Measurements from ENCODE around the gene PPM1H. TPM values are rescaled to one million over a fixed set of nuclear protein-coding genes. Genes with fewer than 3 reads are reported as not detected.

PPM1H gene
- total RNA-seq, 1 donor from 2014 or later, result 31.0 TPM

GRCh38 chr12:62629971-62630739 lies 304.8 kb downstream of the PPM1H start:
- H3K27me3 Mint-ChIP-seq, result peaks cover 48% of the 10 kb centered on the region
- no peak for DNase-seq (ENCODE audit: extremely low spot score, unreplicated experiment)
- no peak overlapping the region for H3K27ac Mint-ChIP-seq
- no peaks in the 10 kb centered on the region for H3K36me3 Mint-ChIP-seq
- TF ChIP-seq, protein P1, sequence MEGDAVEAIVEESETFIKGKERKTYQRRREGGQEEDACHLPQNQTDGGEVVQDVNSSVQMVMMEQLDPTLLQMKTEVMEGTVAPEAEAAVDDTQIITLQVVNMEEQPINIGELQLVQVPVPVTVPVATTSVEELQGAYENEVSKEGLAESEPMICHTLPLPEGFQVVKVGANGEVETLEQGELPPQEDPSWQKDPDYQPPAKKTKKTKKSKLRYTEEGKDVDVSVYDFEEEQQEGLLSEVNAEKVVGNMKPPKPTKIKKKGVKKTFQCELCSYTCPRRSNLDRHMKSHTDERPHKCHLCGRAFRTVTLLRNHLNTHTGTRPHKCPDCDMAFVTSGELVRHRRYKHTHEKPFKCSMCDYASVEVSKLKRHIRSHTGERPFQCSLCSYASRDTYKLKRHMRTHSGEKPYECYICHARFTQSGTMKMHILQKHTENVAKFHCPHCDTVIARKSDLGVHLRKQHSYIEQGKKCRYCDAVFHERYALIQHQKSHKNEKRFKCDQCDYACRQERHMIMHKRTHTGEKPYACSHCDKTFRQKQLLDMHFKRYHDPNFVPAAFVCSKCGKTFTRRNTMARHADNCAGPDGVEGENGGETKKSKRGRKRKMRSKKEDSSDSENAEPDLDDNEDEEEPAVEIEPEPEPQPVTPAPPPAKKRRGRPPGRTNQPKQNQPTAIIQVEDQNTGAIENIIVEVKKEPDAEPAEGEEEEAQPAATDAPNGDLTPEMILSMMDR (conservative IDR thresholded peaks at IDR 0.05), result no peak
- H3K9me3 Mint-ChIP-seq, result no peaks in the 10 kb centered on the region
- H3K4me1 Mint-ChIP-seq (ENCODE audit: unreplicated experiment), result peaks cover 25% of the 10 kb centered on the region
- peak overlapping the region; percentile 15 for H3K4me3 Mint-ChIP-seq

DNA sequence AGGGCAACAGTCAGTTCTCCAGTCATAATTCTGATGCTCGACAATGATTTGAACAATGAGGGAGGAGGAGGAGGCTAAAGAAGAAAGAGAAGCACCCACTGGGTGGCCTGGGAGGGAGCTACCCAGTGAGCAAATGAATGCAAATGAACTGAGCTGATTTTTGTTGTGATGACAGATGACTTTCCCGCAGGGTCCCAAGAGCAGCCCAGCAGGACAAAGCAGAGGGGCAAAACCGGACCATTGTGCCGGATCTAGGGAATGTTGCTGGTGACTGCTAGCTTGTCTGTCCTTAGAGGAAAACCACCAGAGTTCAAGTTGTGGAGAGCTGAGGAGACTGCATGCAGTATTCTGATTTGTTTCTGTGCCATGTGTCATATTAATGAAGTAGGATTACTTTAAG lies 305.5 kb downstream of the PPM1H start:
- Mint-ChIP-seq H3K27me3 (peaks cover 48% of the 10 kb centered on the region), H3K4me3 (no peak overlapping the region), H3K36me3 (no peaks in the 10 kb centered on the region), H3K9me3 (no peaks in the 10 kb centered on the region), H3K4me1 (ENCODE audit: unreplicated experiment) (peaks cover 25% of the 10 kb centered on the region), H3K27ac (no peak overlapping the region)
- TF ChIP-seq, protein P1 (conservative IDR thresholded peaks at IDR 0.05), result no peak
- DNase-seq (ENCODE audit: extremely low spot score, unreplicated experiment), result no peak

DNA sequence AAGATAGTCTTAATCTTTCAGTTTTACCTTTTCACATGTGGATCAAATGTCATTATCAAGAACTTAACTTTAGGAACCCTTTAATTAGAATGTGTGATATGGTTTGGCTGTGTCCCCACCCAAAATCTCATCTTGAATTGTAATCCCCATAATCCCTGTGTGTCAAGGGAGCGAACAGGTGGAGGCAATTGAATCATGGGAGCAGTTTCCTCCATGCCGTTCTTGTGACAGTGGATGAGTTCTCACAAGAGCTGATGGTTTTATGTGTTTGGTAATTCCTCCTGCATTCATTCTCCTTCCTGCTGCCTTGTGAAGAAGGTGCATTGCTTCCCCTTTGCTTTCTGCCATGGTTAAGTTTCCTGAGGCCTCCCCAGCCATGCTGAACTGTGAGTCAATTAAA lies 307.8 kb downstream of the PPM1H start:
- Mint-ChIP-seq H3K36me3 (no peaks in the 10 kb centered on the region), H3K4me3 (no peak overlapping the region), H3K27ac (no peak overlapping the region), H3K9me3 (no peaks in the 10 kb centered on the region), H3K27me3 (peaks cover 36% of the 10 kb centered on the region), H3K4me1 (ENCODE audit: unreplicated experiment) (peaks cover 25% of the 10 kb centered on the region)
- no peak for DNase-seq (ENCODE audit: extremely low spot score, unreplicated experiment)
- TF ChIP-seq, protein P1 (conservative IDR thresholded peaks at IDR 0.05), result no peak

DNA sequence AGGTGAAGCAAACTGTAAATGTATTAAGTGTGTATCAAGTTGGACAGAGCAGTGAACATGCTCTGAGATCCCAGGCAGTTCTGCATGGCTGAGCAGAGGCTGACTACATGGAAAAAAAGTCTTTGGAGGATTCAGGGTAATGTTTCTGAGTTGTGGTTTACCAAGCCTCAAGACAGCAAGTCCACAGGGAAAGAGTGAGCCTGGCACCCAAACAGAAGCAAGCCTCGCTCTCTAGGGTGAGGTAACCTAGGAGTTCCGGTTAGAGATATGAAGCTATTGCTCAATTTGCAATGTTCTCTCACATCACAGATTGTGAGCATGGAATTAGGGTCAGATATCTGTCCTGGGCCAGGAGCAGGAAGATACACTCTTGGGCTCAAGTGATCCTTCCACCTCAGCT lies 309.7 kb downstream of the PPM1H start:
- TF ChIP-seq, protein P1 (conservative IDR thresholded peaks at IDR 0.05), result no peak
- peaks cover 26% of the 10 kb centered on the region for H3K27me3 Mint-ChIP-seq
- H3K4me3 Mint-ChIP-seq, result no peak overlapping the region
- H3K27ac Mint-ChIP-seq, result no peak overlapping the region
- peaks cover 17% of the 10 kb centered on the region for H3K4me1 Mint-ChIP-seq (ENCODE audit: unreplicated experiment)
- DNase-seq (ENCODE audit: extremely low spot score, unreplicated experiment), result no peak
- no peaks in the 10 kb centered on the region for H3K9me3 Mint-ChIP-seq
- no peaks in the 10 kb centered on the region for H3K36me3 Mint-ChIP-seq

- Mint-ChIP-seq H3K4me1 (ENCODE audit: unreplicated experiment) (no peaks in the 10 kb centered on the region), H3K27me3 (peaks cover 9% of the 10 kb centered on the region), H3K9me3 (no peaks in the 10 kb centered on the region)
Observed at GRCh38 chr12:62622177-62622576, 312.8 kb downstream of the PPM1H start.

More at GRCh38 chr12:62622177-62622576, 312.8 kb downstream of the PPM1H start:
- DNase-seq (ENCODE audit: extremely low spot score, unreplicated experiment), result no peak
- no peak overlapping the region for H3K27ac Mint-ChIP-seq
- H3K36me3 Mint-ChIP-seq, result no peaks in the 10 kb centered on the region
- TF ChIP-seq, protein P1 (conservative IDR thresholded peaks at IDR 0.05), result no peak
- H3K4me3 Mint-ChIP-seq, result no peak overlapping the region
